GM19463 (cell line): Measurements from ENCODE around the gene RNF121.

ENCODE experiments used
- ATAC-seq: cut with Tn5 transposase; IDR thresholded peaks from one replicate; pipeline ENCODE4 v1.9.1; 2021; ENCODE audit warnings: mild to moderate bottlenecking, moderate library complexity; ENCODE audit not compliant: unreplicated experiment

Gene RNF121

DNA sequence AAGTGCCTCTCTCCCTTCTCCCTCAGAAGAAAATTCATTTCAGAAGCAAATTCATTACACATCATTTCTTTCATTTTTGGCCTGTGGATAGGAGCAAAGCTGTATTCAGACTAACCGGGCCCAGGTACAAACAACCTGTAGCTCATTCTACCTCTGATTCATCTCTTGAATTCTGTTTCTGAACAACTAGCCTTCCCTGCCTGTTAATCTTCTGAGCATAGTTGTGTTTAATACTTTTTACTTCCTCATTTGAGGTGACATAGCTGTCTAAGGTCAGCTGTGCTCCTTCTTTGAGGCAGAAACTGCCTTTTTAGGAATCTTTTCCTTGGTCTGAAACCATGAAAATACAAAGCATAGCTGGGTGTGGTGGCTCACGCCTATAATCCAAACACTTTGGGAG is 57.3 kb downstream of the RNF121 start:
- no peak for ATAC-seq

DNA sequence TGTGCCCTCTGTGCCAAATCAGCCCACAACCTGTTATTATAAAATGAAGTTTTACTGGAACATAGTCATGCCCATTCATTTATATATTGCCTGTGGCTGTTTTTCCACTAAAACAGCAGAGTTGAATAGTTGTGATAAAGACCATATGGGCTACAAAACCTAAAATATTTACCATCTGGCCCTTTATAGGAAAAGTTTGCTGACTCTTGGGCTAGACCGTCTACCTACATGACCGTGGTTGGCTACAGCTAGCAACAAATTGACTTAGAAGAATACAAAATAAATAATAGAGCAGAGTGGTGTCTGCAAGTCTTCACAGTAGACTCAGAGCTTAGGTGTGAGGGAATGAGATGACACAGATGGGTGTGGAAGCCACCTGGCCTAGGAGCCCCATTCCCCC is 58.7 kb downstream of the RNF121 start:
- ATAC-seq, result no peak

DNA sequence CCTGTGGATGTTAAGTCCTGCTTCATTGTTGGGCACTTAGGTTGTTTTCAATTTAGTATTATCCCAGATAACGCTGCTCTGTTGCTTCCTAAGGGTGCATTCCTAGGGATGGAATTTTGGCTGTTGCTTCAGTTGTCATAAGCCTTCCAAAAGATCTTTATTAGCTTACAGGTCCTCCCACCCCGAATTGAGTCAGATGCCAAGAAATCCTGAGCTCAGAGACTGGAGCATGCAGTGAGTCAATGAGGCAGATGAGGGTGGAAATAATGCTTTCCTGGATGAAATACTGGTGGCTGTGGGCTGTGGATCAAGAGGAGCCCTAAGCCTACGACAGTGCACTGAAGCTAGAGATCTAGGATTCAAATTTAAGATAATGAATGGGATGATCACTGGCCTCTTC is 59.2 kb downstream of the RNF121 start:
- ATAC-seq, result no peak

DNA sequence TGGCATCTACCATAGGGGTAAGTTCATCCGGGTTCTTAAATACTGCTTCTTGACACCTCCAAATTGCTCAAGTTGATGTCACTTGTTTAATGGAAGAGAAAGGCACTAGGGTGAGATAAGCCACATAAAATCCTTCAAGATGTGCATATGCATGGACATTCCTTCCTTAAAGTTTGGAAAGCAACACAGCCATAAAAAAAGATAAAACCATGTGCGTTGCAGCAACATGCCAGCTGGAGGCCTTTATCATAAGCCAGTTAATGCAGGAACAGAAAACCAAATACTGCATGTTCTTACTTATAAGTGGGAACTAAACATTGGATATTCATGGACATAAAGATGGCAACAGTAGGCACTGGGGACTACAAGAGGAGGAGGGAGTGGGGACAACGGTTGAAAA is 61.9 kb downstream of the RNF121 start:
- no peak for ATAC-seq

DNA sequence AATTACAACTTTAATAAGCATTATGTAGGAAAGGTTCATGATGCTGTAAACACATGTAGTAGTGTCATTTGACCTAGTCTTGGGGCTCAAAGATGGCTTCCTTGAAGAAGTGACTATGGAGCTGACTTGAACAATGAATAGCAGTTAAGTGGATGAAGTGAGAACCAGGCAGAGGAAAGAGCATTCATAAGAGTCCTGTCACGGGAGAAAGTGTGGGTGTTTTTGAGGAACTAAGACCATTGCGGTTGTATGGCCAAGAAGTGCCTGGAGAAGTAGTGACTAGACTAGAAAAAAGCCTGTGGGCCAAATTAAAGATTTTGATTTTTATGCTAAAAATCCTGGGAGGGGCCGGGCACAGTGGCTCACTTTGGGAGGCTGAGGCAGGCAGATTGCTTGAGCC is 62.6 kb downstream of the RNF121 start:
- peak; percentile 80 for ATAC-seq

DNA sequence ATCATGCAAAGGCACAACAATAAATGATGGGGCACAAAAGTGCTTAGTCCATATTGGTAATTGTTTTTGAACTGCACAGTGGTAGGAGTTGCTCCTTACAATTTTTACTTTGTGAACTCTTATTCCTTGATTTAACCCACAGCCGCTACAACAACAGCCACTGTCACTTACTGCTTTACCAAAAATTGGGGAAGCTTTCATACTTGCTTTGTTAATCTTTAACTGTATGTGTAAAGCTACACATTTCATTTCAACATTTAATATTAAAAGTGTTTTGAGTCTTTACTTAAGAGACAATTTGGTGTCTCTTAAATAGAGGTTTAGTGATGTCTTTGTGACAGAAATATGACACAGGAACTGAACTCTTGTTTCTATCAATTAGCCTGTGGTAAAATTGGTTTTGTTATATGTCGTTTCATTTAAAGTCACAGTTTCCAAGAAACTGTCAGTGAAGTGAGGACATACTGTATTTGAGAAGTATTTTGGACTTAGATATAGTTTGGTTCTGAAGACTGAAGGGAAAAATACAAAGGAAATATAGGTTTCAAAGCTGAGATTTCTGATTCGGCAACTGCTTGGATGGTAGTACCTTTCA is 63.4 kb downstream of the RNF121 start:
- ATAC-seq, result no peak

DNA sequence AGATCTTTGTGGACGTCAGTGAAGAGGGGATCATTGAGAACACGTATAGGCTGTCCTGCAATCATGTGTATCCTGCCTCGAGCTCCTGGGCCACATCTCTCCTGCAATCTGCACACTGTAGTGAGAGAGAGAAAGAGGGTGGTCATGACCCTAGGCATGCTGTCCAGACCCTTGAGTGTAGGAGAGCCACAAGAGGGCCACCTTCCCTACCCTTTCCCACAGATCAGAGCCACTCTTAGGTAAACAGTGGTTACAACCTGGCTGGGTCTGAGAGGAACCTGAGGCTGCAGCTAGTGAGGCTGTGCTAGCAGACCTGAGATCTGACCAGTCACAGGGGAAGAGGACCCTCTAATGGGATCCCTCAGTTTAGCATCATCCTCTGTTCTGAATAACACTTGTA is 65.9 kb downstream of the RNF121 start:
- ATAC-seq, result no peak

DNA sequence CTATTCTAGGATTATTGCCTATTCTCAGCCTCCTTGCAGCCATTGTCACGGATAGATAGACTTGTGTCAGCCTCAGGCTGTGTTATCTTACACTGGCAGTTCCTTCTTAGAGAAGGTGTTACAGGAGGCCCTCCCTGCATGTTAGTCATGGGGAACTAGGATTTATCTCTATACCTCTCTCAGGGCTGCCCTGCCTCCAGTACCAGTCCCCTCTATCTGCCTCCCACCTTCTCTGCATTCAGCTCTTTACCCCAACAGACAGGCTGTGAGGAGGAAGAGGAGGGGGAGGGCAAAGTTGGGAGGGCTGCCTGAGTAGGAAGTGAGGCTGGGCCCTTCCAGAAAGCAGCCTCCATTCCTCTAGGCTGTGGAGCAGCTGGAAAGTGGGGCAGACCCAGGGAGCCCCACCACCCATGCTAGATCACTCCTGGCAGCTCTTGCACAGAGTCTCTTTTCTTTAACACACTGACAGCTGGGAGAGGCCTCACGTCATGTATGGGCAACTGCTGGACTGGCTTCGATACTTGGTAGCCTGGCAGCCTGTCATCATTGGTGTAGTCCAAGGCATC is 67.0 kb downstream of the RNF121 start:
- ATAC-seq, result no peak

DNA sequence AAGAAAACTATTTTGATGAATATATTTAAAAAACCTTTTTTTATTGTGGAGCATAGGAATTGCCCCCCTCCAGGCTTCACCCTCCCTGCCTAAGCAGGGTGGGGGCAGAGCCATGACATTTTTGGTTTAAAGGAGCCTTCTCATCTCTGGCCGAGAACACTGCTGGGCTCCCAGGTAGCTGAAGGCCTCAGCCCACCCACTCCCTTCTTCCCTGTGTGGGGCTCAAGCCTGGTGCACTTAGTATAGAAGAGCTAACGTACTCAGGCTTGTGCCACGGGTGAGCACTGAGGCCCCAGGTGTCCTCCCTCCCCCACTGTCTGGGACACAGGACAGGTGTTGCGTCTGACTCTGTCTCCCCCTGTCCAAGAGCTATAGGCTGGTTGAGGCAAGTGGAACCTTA is 67.7 kb downstream of the RNF121 start:
- no peak for ATAC-seq

DNA sequence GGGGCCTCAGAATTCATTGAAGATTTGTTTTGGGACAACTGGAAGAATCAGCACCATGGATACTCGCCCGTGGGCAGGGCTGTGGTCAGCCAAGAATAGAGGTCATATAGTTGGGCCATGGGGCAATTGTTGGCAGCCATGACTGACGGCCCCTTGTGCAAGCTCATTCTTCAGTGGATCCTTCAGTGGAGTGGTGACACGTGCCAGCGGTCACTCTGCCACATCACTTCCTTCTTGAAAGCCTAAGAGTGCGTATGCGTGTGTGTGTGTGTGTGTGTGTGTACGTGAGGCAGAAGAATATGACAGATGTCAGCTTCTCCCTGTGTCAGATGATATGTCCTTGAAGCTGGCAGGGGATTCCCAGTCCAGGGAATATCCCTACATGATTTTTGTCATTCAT is 68.1 kb downstream of the RNF121 start:
- no peak for ATAC-seq

DNA sequence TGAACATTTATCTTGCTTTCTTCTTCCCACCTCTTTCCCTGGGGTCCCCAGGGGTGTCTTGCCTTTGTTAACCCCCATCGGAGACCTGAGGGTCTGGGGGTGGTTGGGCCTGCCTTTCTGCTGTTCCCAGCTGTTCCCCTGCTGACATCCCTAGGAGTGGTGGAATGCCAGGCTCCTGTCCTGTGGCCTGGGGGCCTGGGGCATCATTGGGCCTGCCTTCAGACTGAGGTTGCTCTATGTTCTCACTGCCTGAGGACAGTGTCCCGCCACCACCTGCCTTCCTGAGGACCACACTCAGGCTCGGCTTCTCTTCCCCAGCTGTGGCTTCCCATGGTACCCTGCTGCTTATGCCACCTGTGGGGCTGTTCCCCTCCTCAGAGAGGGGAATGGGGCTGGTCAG is 68.7 kb downstream of the RNF121 start:
- ATAC-seq, result no peak

DNA sequence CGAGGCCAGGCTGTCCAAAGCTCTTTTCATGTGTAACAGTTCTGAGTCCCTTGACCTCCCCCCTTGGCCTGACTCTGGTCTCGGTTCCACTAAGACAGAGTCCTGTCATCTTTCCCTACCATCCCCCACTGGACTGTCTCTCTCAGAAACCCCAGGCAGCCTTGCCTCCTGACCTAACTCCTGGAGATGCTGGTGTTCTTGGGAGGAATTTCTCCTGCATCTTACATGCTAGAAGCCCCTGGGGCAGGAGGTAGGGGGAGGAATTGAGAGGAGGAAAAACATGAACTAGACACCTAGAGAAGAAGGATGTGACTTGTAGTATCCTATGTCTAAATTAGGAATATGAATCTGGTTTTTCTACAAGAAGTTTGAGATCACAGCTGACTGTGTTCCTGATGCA is 69.2 kb downstream of the RNF121 start:
- ATAC-seq, result no peak

DNA sequence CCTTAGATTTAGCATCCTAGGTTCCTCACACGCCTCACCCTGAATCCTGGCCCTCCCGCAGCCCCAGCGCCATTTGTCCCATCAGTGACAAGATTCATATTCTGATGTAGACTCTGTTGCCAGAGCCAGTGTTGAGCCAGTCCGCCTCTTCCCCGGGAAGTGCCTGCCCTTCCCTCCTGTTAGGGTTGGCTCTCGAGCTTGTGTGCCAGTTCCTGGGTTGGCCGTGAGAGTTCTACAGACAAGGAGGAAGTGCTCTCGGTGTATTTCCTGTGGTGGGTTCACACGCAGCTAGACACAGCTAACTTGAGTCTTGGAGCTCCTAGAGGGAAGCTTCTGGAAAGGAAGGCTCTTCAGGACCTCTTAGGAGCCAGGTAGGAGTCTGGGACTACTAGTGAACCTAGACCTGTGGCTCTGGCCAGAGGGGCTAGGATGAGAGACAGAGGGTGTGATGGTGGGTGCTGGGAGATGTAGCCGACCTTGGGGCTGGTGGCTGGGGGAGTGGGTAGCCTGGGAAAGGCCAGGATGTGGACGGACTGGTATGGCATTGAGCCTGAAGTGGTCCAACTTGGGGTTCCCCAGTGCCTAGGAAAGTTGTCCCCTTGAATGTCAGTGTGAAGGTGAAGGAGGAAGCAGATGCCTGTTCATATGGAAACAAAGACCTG is 69.9 kb downstream of the RNF121 start, which contains the start of gene IL18BP:
Gene IL18BP (plus strand): TSS at position 261 of the 662 bp plus-strand sequence. CDS start 1,076 bp downstream, outside the sequence.
- no peak for ATAC-seq

DNA sequence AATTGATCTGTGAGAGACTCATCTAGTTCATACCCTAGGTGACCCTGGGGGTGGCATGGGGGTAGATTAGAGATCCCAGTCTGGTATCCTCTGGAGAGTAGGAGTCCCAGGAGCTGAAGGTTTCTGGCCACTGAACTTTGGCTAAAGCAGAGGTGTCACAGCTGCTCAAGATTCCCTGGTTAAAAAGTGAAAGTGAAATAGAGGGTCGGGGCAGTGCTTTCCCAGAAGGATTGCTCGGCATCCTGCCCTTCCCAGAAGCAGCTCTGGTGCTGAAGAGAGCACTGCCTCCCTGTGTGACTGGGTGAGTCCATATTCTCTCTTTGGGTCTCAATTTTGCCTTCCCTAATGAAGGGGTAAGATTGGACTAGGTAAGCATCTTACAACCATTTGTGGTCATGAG is 70.5 kb downstream of the RNF121 start:
- no peak for ATAC-seq

DNA sequence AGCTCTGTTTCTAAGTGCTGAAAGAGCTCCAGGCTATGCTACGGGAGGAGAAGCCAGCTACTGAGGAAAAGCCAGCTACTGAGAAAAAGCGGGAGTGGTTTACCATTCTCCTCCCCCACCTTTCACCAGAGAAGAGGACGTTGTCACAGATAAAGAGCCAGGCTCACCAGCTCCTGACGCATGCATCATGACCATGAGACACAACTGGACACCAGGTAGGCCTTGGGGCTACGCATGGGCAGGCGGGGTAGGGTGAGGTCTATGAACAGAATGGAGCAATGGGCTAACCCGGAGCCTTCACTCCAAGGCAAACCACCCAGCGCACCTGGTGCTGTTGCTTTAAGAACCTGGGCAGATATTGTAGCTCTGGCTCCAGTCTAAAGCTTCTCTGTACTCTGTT is 71.0 kb downstream of the RNF121 start:
- ATAC-seq, result no peak

DNA sequence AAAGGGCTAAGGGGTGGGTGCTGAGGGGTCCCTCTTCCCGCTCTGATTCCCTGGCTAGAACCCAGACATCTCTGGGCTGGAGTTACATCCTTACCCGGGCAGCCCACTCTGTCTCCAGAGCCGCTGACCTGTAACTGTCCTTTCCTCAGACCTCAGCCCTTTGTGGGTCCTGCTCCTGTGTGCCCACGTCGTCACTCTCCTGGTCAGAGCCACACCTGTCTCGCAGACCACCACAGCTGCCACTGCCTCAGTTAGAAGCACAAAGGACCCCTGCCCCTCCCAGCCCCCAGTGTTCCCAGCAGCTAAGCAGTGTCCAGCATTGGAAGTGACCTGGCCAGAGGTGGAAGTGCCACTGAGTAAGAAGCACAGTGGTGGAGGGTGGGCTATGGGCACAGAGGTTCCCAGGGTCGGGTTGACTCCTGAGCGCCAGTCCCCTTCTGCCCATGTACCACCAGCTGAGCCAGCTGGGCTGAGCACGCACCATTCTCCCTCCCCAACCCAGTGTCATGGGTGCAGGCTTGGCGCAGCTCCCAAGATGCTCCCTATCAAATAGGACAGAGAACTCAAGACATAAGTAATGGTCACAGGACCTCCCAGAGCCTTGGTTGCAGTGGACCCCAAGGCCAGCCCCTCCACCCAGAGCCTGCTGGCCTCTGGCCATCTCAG is 71.5 kb downstream of the RNF121 start:
- ATAC-seq, result no peak

DNA sequence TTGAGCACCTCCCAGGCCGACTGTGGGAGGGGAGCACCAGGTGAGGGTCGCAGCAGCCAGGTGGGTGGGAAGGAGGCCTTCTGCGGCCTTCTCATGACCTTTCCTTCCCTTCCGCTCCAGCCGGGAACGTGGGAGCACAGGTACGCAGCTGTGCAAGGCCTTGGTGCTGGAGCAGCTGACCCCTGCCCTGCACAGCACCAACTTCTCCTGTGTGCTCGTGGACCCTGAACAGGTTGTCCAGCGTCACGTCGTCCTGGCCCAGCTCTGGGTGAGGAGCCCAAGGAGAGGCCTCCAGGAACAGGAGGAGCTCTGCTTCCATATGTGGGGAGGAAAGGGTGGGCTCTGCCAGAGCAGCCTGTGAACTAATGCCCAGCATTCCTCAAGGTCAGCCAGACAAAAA is 72.4 kb downstream of the RNF121 start:
- no peak for ATAC-seq

DNA sequence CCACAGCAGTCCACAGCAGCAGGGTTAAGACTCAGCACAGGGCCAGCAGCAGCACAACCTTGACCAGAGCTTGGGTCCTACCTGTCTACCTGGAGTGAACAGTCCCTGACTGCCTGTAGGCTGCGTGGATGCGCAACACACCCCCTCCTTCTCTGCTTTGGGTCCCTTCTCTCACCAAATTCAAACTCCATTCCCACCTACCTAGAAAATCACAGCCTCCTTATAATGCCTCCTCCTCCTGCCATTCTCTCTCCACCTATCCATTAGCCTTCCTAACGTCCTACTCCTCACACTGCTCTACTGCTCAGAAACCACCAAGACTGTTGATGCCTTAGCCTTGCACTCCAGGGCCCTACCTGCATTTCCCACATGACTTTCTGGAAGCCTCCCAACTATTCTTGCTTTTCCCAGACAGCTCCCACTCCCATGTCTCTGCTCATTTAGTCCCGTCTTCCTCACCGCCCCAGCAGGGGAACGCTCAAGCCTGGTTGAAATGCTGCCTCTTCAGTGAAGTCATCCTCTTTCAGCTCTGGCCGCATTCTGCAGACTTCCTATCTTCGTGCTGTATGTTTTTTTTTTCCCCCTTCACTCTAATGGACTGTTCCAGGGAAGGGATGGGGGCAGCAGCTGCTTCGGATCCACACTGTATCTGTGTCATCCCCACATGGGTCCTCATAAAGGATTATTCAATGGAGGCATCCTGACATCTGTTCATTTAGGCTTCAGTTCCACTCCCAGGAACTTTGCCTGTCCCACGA is 73.2 kb downstream of the RNF121 start:
- ATAC-seq, result no peak

DNA sequence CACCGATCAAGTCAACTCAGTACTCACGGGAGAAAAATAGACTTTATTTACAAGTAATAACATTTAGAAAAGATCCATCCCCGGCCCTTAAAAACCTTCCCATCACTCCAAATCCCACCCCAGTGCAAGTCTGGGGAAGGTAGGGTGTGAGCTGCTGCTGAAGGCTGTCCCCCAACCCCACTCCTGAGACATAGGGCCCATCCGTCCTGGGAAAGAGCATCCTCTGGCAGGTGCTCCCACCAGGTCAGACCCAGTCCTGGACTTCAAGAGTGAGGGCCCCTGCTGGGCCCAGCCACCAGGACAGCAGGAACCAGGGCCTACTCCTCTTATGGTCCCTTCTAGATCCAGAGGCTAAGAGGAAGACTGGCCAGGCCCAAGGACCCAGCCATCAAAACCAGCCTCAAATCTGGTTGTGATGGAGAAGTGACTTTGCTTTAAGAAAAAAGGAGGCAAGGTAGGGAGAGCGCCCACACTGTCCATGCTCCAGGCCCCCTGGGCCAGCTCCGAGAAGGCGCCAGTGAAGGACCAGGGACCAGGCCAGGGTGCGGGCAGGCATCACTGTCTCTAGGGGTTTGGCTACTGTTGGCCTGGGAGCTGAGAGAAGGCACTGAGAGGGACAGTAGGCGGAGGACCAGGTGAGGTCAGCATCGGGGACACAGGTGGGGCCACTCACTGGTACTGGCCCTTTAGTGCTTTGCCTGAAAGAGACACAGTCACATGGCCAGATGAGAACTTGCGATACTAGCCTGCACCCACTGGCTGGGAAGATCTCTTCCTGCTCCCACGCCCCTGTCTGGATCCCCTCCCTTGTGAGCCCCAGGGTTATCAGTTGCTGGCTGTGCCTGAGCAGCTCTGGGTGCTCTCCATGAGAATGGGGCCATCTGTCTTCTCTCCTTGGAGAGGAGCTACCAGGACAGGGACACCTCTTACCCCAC is 74.3 kb downstream of the RNF121 start:
- ATAC-seq, result no peak

DNA sequence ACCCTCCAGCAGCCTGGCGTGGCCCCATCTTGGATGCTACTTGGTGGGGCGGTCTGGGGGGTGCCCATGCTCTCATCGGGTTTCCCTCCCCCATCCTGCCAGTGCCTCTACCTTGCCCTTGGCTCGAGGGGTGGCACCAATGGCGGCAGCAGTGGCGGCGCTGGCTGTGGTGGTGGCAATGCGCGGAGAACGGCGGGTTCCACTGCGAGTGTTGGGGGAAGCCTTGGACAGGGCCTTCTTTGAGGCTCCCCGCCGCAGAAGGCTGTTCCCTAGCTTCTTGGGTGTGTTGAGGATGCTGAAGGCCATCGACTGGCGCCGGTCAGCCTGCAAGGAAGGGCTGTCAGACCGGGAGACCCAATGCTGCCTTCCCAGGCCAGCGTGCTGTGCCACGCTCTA is 74.9 kb downstream of the RNF121 start:
- no peak for ATAC-seq
